NCI-H69 (cell line): Measurements from ENCODE around the gene ZFP1.
"Not testable (repeated sequence)": the region's sequence is repeated elsewhere in the genome, so short reads cannot be mapped to it uniquely, and the experiment has no call there.

Experiments used
- DNase-seq: peaks from one replicate; lab custom pipeline; 2025; lab: John Stamatoyannopoulos, UW

Gene ZFP1

DNA sequence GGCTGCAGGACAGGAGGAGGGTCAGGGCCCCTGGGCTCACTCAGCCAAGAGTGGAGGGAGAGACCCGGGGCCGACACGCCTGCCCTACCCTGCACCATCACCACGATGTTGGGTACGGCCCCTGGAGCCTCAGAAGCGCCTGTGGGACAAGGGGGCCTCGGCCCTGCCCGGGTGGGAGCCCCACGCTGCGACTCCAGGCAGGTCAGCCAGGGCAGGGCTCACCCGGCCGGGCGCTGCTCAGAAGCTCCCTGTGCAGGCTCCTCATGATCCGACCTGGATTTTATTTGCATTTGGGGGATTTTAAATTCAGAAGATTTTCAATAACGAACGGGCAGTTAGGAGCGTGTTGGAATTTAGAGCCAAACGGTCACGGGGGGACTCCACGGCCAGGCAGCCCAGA, 56.6 kb downstream of the ZFP1 start:
- not testable (repeated sequence) for DNase-seq

DNA sequence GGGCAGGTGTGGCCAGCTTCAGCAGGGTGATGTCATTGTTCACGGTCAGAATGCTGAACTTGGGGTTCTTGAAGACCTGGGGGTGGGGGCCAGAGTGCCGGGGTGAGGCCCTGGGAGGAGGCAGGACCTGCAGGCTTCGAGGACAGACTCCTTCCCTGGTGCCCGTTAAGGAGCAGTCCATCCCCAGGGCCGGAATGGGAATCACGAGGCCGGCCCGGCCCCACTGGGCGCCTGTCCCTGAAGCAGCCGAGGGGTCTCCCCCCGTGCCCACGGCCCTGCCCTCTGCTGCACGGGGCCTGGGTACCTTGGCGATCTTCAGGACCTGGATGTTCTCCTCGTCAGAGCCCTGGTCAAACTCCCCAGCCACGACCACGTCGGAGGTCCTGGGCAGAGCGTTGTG, 57.1 kb downstream of the ZFP1 start:
- DNase-seq = not testable (repeated sequence)

- not testable (repeated sequence) for DNase-seq
Measured at GRCh38 chr16:75205961-75206748, 57.8 kb downstream of the ZFP1 start.

- no peak for DNase-seq
Measured at GRCh38 chr16:75206749-75207451, 58.6 kb downstream of the ZFP1 start, which contains the start of gene CTRB2. Gene CTRB2, minus strand, starts transcription at chr16:75207161. Its CDS starts 20 bp downstream, at chr16:75207141.

GRCh38 chr16:75207831-75208230, 59.5 kb downstream of the ZFP1 start:
- DNase-seq = no peak

DNA sequence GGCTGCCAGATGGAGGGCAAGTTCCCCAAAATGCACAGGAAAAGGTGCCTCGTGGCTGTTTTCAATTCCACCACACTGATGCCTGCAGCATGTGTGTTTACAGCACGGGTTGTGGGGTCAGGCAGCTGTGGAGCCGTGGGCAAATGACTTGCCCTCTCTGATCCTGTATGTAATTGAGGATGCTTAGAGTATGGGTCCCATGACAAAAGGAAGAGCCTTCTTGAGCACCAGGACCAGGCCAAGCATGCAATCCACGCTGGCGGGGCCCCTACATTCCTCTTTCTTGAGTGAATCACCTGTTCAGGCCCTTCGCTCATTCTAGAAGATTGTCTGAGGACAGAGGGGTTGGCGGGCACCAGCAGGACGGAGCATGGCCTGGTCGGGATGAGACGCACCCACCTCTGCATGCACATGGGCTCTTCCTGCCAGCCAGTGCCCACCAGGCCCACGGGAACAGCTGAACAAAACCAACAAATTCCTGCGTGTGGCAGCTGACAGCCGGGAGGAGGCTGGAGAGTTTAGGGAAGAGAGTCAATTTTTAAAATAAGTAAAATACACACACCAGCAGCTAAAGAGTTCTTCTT, 60.0 kb downstream of the ZFP1 start:
- no peak for DNase-seq

DNA sequence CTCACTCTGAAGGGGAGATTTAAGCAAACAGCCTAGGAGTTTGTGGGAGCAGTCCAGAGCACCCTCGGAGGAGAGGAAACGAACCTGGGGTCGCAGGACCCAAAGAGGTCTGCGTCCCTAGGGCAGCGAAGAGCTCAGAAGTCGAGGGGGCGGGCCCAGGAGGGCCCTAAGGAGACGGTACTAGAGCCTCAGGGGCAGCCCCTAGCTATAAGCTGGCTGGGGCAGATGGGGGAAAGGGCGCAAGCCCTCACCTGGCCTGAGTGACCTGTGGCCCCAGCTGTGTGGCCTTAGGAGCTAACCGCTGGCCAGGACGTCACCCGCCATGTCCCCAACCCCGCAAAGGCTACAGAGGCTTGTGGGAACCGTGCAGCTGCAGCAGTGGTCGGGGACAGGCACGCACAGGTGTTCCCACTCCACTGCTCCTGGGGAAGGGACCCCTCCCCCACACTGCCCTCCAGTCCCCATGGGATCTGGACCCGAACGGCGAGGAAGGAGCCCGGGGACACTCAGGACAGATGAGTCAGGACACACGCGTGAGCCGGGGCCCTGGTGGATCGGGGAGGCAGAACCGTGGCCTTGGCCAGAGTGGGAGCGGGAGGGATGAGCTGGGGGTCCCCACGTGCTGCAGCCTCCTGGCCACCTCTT, 60.7 kb downstream of the ZFP1 start:
- no peak for DNase-seq

GRCh38 chr16:75209514-75209913, 61.2 kb downstream of the ZFP1 start:
- not testable (repeated sequence) for DNase-seq

DNA sequence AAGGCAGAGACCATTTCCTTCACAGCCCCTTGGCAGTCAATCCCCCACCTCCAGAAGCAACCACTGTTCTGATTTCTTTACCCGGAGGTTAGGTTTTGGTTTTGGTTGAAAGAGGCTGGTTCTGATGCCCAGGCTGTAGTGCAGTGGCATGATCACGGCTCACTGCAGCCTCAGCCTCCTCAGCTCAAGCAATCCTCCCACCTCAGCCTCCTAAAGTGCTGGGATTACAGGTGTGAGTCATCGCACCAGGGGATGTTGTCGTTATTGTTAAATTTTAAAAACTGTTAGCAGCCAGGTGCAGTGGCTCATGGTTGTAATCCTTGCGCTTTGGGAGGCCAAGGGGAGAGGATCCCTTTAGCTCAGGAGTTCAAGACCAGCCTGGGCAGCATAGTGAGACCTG, 61.6 kb downstream of the ZFP1 start:
- no peak for DNase-seq

DNA sequence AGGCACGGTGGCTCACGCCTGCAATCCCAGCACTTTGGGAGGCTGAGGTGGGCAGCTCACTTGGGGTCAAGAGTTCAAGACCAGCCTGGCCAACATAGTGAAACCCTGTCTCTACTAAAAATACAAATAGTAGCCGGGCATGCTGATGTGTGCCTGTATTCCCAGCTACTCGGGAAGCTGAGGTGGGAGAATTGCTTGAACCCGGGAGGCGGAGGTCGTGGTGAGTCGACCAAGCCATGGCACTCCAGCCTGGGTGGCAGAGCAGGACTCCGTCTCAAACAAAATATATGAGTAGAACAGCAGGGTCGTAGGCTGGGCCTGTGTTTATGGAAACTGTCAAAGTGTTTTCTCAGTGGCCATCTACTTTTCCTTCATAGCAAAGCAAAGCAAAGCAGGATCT, 63.0 kb downstream of the ZFP1 start:
- DNase-seq = not testable (repeated sequence)

DNA sequence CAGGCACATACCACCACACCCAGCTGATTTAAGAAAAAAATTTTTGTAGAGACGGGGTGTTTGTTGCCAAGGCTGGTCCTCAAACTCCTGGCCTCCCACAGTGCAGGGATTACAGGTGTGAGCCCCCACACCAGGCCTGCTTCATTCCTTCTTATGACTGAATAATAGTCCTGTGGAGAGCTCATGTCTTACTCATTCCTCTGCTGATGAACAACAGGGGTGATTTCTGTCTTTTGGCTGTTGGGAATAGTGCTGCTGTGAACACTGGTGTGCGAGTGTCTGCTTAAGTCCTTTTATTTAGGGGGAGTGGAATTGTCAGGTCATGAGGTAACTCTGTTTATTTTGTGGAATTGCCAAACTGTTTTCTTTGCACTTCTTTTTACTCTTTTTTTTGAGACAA, 67.8 kb downstream of the ZFP1 start:
- DNase-seq = no peak

- no peak for DNase-seq
Measured at GRCh38 chr16:75216576-75216975, 68.3 kb downstream of the ZFP1 start.

GRCh38 chr16:75217389-75217851, 69.1 kb downstream of the ZFP1 start:
- no peak for DNase-seq

DNA sequence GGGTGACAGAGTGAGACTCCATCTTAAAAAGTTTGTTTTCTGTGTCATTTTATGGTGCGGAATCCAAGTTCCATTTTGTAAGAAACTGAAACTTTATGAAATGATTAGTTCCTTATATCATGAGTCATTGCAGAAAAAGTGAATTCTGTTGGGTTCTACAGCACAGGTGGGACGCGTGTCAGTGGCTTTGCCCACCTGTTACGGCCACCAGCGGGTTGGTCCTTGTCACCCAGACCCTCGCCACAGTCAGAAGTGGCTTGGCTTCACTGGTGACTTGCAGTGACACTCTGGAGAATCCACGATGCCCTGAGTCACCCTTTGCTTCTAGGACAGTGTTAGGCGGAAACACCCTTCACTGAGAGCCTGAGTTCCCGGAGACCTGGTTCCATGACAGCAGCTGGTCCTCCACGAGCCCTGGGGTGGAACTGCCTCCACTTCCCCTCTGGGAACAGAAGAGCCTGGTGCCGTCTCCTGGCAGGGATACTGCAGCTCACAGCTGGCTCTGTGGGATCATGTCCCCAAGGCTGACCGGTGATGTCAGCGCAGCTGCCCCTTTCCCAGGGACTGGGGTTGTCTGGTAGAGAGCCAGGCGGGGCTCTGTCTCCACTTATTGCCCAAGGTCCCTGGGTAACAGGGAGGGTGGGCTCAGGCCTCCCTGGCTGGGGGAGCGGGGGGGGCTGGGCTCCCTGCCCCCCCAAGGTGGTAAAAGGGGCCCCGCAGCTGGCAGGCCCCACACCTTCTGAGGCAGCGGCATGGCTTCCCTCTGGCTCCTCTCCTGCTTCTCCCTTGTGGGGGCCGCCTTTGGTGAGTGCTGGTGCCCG, 70.1 kb downstream of the ZFP1 start, which contains the start of gene CTRB1:
Gene CTRB1, plus strand, starts transcription at position 733 of the 821 bp plus-strand sequence. Its CDS starts 20 bp downstream, at position 753.
- DNase-seq = no peak

DNA sequence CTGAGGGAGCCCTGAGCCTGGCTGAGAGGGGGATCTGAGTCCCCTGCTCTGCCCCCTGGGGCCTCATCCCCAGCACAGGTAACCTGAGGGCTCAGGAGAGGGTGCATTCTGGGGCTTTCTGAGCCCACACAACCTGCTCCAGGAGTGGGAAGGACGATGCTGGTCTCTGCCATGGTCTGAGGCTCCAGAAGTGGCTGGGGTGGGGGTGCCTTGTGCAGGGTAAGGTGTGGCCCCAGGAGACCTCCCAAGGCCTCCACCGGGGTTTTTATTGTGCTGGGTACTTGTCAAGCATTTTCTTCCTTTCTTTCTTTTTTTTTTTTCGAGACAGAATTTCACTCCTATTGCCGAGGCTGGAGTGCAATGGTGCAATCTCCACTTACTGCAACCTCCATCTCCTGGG, 70.8 kb downstream of the ZFP1 start:
- DNase-seq = no peak

DNA sequence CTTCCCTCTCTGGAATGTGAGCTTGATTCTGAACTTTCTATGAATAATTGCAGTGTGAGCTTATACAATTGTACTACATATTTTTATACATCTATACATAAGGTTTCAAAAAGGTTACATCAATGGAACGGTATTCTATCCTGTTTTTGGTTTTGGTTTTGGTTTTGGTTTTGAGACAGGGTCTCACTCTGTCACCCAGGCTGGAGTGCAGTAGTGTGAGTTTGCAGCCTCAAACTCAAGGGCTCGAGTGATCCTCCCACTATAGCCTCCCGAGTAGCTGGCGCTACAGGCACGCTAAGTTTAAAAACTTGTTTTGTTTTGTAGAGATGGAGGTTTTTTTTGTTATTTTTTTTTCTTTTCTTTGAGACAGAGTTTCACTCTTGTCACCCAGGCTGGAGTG, 71.5 kb downstream of the ZFP1 start:
- DNase-seq = no peak
